OCI-LY7 (cell line): ENCODE measurements around the gene TANC1. TPM values are rescaled to one million over a fixed set of nuclear protein-coding genes. Genes with fewer than 3 reads are reported as not detected.

ENCODE experiments used
- BruUV-seq: library from RNA; stranded (reverse); fragments of 400-500 nt; replicated peaks from 2 replicates; lab custom pipeline; 2021; lab: Mats Ljungman, UMichigan
- CTCF ChIA-PET: fragments of 300-600 bp; sonication (Branson Sonifier 250); formaldehyde crosslinking; loops from one replicate; lab custom pipeline; 2022; ENCODE audit warnings: antibody characterized with exemption; ENCODE audit not compliant: unreplicated experiment; lab: Charles Lee
- POLR2A ChIA-PET: fragments of 300-600 bp; sonication (Branson Sonifier 250); formaldehyde crosslinking; loops from one replicate; lab custom pipeline; 2022; ENCODE audit warnings: antibody characterized with exemption; lab: Charles Lee
- DNase-seq: peaks from one replicate; pipeline ENCODE4 v3.0.0-alpha.2; 2015; ENCODE audit warnings: low spot score
- H2AFZ ChIP-seq: fragments of 200-600 bp; sonication (generic), shearing (Covaris generic); 2 replicates; pipeline ENCODE4 v1.6.1; 2014; ENCODE audit warnings: mild to moderate bottlenecking, antibody characterized with exemption, low read length, moderate library complexity
- H3K27ac ChIP-seq: fragments of 200-600 bp; sonication (generic); 2 replicates; pipeline ENCODE4 v1.5.1; 2014; ENCODE audit warnings: mixed run types, low read depth, mild to moderate bottlenecking, moderate library complexity, low read length, inconsistent platforms; ENCODE audit not compliant: poor library complexity, severe bottlenecking
- H3K36me3 ChIP-seq: fragments of 200-600 bp; sonication (generic); 2 replicates; pipeline ENCODE4 v1.6.1; 2014; ENCODE audit warnings: mild to moderate bottlenecking, antibody characterized with exemption, low read length, moderate library complexity, mixed read lengths; ENCODE audit not compliant: insufficient read depth
- H3K4me1 ChIP-seq: fragments of 200-600 bp; sonication (generic); 2 replicates; pipeline ENCODE4 v1.5.1; 2014; ENCODE audit warnings: mild to moderate bottlenecking, low read length; ENCODE audit not compliant: insufficient read depth, poor library complexity, severe bottlenecking
- H3K4me2 ChIP-seq: fragments of 200-600 bp; sonication (generic); 2 replicates; pipeline ENCODE4 v1.6.1; 2014; ENCODE audit warnings: mild to moderate bottlenecking, low read length
- H3K4me3 ChIP-seq: fragments of 200-600 bp; sonication (generic); 2 replicates; pipeline ENCODE4 v1.5.1; 2014; ENCODE audit warnings: mild to moderate bottlenecking, low read depth, low read length; ENCODE audit not compliant: poor library complexity, severe bottlenecking
- H3K79me2 ChIP-seq: fragments of 200-600 bp; sonication (generic); 2 replicates; pipeline ENCODE4 v1.6.1; 2016; ENCODE audit warnings: low read depth, mild to moderate bottlenecking, low read length, moderate library complexity, mixed read lengths; ENCODE audit not compliant: insufficient read depth
- H3K9me2 ChIP-seq: fragments of 200-600 bp; sonication (generic); 2 replicates; pipeline ENCODE4 v1.6.1; 2016; ENCODE audit warnings: mild to moderate bottlenecking, low read length, mixed read lengths; ENCODE audit not compliant: insufficient read depth
- H3K9me3 ChIP-seq: fragments of 200-600 bp; sonication (generic); 2 replicates; pipeline ENCODE4 v1.6.1; 2014; ENCODE audit warnings: mild to moderate bottlenecking, mixed run types, low read length, mixed read lengths
- H4K20me1 ChIP-seq: fragments of 200-600 bp; sonication (generic); 2 replicates; pipeline ENCODE4 v1.6.1; 2014; ENCODE audit warnings: mild to moderate bottlenecking, antibody characterized with exemption, low read length, moderate library complexity, mixed read lengths; ENCODE audit not compliant: insufficient read depth
- EZH2phosphoT487 ChIP-seq: fragments of 200-600 bp; sonication (generic); IDR thresholded peaks from 2 replicates; pipeline ENCODE4 v1.6.1; 2018; ENCODE audit warnings: low read depth, borderline replicate concordance, mild to moderate bottlenecking, mixed run types, antibody characterized with exemption, low read length, moderate library complexity, mixed read lengths
- intact Hi-C: fragments of 100-400 bp; cut with micrococcal nuclease; formaldehyde crosslinking; loops from one replicate; pipeline ENCODE4 v1.10.0; 2022; ENCODE audit not compliant: unreplicated experiment
- total RNA-seq, 2 experiments: library from RNA; depleted of rRNA in 1 of 2; stranded (reverse); fragments of >200 nt in 1 of 2; shearing (Covaris generic) in 1 of 2; gene quantifications; 2 replicates each; pipeline ENCODE4 v1.2.3, GENCODE V29; 2014 to 2022
- TF ChIP-seq, protein P1 (sequence below): fragments of 200-600 bp; sonication (generic); conservative IDR thresholded peaks from 2 replicates; pipeline ENCODE4 v1.5.1; 2014; ENCODE audit warnings: mild to moderate bottlenecking, antibody characterized with exemption, low read length, moderate library complexity, mixed read lengths

The TANC1 gene
- total RNA-seq, 2 experiments from 2014 or later: 0.04 TPM; not detected in 1

DNA sequence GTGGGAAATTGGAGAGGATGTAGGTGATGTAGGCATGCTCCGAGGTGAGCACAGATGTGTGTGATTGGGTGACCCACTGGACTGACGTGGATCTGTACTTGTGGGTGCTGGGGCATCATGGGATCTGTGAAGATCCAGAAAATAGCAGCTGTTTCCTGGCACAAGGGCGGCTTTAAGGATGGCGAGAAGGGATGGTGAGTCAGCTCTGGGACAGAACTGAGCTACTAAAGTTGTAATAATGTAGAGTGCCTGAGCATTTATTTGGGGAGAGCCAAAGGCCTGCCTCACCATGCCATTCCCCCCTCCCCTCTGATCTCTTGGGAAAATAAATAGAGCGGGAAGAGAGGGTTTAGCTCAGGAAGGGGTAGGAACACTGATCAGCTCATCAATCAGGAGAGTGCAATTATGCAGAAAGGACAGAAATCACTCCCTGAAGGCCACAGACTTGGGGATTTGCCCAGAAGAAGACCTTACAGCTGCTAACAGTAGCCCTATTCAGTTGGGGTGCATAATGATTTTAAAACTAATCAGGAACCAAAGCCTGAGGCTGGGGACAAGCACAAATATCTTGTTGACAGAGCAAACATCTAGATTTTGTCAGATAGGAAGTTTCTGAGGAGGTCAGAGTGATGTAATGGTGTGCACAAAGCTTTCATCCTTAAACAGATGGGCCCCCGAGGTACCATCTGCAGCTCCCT, 30.3 kb downstream of the TANC1 start:
- H3K9me3 ChIP-seq: no peaks in the 10 kb centered on the region
- no peaks in the 10 kb centered on the region for H3K4me1 ChIP-seq
- ChIA-PET POLR2A (interaction anchor here (0.6 to 0.7 kb wide), 2 partner anchors 14 to 57 kb away, joined by 3 to 4 read pairs; no protein-coding TSS in a partner anchor), CTCF (no interaction called here)
- H3K79me2 ChIP-seq: no peaks in the 10 kb centered on the region
- H3K9me2 ChIP-seq: no peaks in the 10 kb centered on the region
- H3K27ac ChIP-seq: no peak overlapping the region
- no peak overlapping the region for H2AFZ ChIP-seq
- no peaks in the 10 kb centered on the region for H4K20me1 ChIP-seq
- DNase-seq: no peak
- intact Hi-C loops: no loop called here
- TF ChIP-seq, protein P1, sequence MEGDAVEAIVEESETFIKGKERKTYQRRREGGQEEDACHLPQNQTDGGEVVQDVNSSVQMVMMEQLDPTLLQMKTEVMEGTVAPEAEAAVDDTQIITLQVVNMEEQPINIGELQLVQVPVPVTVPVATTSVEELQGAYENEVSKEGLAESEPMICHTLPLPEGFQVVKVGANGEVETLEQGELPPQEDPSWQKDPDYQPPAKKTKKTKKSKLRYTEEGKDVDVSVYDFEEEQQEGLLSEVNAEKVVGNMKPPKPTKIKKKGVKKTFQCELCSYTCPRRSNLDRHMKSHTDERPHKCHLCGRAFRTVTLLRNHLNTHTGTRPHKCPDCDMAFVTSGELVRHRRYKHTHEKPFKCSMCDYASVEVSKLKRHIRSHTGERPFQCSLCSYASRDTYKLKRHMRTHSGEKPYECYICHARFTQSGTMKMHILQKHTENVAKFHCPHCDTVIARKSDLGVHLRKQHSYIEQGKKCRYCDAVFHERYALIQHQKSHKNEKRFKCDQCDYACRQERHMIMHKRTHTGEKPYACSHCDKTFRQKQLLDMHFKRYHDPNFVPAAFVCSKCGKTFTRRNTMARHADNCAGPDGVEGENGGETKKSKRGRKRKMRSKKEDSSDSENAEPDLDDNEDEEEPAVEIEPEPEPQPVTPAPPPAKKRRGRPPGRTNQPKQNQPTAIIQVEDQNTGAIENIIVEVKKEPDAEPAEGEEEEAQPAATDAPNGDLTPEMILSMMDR: no peak
- no peak for TF ChIP-seq EZH2phosphoT487
- no peaks in the 10 kb centered on the region for H3K36me3 ChIP-seq
- no peak overlapping the region for H3K4me2 ChIP-seq
- no TSS peak for BruUV-seq
- no peak overlapping the region for H3K4me3 ChIP-seq

DNA sequence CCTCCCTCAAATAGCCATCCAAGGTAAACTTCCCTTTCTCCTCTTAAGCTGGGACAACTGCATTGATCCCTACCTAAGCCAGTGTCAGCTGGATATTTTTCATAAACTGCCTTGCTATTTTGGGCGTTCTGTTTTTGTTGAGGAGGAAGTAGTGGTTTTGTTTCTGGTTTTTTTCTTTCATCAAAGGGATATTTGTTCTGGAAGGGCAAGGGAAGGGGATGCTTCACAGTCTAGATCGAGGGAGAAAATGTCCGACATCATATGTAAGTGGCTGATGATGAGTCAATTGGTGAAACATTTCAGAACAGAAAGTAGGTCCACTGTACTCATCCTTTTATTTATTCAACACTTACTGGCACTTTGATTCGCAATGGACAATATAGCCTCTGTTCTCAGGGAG, 31.0 kb downstream of the TANC1 start:
- Histone ChIP-seq H3K4me1 (no peaks in the 10 kb centered on the region), H3K4me2 (no peak overlapping the region), H3K9me2 (no peaks in the 10 kb centered on the region), H3K27ac (no peak overlapping the region), H3K79me2 (no peaks in the 10 kb centered on the region), H3K36me3 (no peaks in the 10 kb centered on the region), H2AFZ (no peak overlapping the region), H3K9me3 (no peaks in the 10 kb centered on the region), H4K20me1 (no peaks in the 10 kb centered on the region), H3K4me3 (no peak overlapping the region)
- intact Hi-C loops: no loop called here
- BruUV-seq: no TSS peak
- TF ChIP-seq, protein P1: no peak
- no peak for TF ChIP-seq EZH2phosphoT487
- CTCF ChIA-PET: no interaction called here
- POLR2A ChIA-PET: interaction anchor here (0.6 to 0.7 kb wide), 2 partner anchors 14 to 56 kb away, joined by 3 to 4 read pairs; no protein-coding TSS in a partner anchor
- no peak for DNase-seq

DNA sequence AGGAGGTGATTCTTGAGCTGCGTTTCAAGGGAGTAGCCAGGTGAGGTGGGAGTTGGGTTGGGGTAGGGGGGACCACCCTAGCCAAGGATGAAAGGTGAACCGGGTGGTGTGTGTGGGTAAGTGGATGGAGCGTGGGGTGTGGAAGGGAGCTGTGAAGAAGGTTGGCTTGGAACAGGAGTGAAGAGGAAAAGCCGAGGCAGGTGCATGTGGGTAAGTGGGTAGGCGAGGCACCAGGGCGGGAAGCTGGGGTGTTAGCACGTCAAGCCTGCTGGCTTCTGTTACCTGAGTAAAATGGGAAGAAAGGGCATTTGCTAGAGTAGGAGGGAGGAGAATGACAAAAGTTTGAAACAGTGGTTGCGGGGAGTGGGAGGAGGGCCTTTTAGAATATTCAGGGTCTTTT, 31.6 kb downstream of the TANC1 start:
- Histone ChIP-seq H3K79me2 (no peaks in the 10 kb centered on the region), H4K20me1 (no peaks in the 10 kb centered on the region), H3K9me2 (no peaks in the 10 kb centered on the region), H3K36me3 (no peaks in the 10 kb centered on the region), H3K4me1 (no peaks in the 10 kb centered on the region), H3K9me3 (no peaks in the 10 kb centered on the region), H3K4me2 (no peak overlapping the region), H2AFZ (no peak overlapping the region), H3K4me3 (no peak overlapping the region), H3K27ac (no peak overlapping the region)
- ChIA-PET POLR2A (interaction anchor here (0.5 kb wide), 1 partner anchor 17 kb away, joined by 3 read pairs; no protein-coding TSS in a partner anchor), CTCF (no interaction called here)
- BruUV-seq: no TSS peak
- intact Hi-C loops: no loop called here
- no peak for TF ChIP-seq EZH2phosphoT487
- TF ChIP-seq, protein P1: no peak
- DNase-seq: no peak
